Effector memory CD8-positive, alpha-beta T cell (primary cell): ENCODE data around the gene PTPRT.

Source experiments
- ATAC-seq: fragments of 150-1000 bp; cut with Tn5 transposase; replicated peaks from 2 replicates; pipeline ENCODE4 v1.10.0; 2021; ENCODE audit warnings: mild to moderate bottlenecking, moderate library complexity
- DNase-seq, 3 experiments: peaks; one replicate each; pipeline ENCODE4 v3.0.0; 2021
- H3K27ac Mint-ChIP-seq, 2 donors: one replicate each; pipeline ENCODE4 v1.8.0; 2022; ENCODE audit warnings: mild to moderate bottlenecking in 2 of 2, mixed read lengths in 2 of 2, moderate library complexity in 2 of 2
- H3K27me3 Mint-ChIP-seq, 2 donors: one replicate each; pipeline ENCODE4 v1.8.0; 2022; ENCODE audit warnings: mixed read lengths in 2 of 2
- H3K36me3 Mint-ChIP-seq: one replicate; pipeline ENCODE4 v1.8.0; 2022; ENCODE audit warnings: mild to moderate bottlenecking, moderate library complexity, mixed read lengths; ENCODE audit not compliant: insufficient read depth
- H3K4me1 Mint-ChIP-seq, 2 donors: one replicate each; pipeline ENCODE4 v1.8.0; 2022; ENCODE audit warnings: low read depth in 2 of 2, mixed read lengths in 2 of 2
- H3K4me3 Mint-ChIP-seq, 2 donors: one replicate each; pipeline ENCODE4 v1.8.0; 2022; ENCODE audit warnings: mild to moderate bottlenecking in 2 of 2, mixed read lengths in 2 of 2, moderate library complexity in 2 of 2
- H3K9me3 Mint-ChIP-seq, 2 donors: one replicate each; pipeline ENCODE4 v1.8.0; 2022; ENCODE audit warnings: mixed read lengths in 2 of 2

The PTPRT gene

DNA sequence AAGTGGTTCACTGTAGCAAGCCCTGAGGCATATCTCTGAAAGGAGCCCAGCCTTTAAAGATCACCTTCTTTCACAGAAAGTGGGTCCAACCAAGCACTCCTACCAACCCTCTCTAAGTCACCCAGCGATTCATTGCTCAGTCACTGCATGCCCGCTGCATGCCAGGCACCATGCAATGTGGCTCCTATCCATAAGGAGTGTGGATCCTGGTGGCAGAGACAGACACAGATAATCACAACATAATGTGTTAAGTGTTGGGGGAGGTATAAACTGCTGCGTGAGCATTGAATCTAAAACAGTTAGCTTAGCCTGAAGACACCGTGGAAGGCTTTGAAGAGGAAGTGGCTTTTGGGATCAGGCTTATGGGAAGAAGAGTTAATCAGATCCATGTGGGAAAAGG is 659.5 kb downstream of the PTPRT start:
- DNase-seq: no peak
- Mint-ChIP-seq H3K27ac (no peak overlapping the region), H3K9me3 (peaks cover 0 to 4% of the 10 kb centered on the region in 2 donors), H3K36me3 (no peaks in the 10 kb centered on the region), H3K27me3 (no peaks in the 10 kb centered on the region), H3K4me1 (no peaks in the 10 kb centered on the region), H3K4me3 (no peak overlapping the region)
- ATAC-seq: no peak

DNA sequence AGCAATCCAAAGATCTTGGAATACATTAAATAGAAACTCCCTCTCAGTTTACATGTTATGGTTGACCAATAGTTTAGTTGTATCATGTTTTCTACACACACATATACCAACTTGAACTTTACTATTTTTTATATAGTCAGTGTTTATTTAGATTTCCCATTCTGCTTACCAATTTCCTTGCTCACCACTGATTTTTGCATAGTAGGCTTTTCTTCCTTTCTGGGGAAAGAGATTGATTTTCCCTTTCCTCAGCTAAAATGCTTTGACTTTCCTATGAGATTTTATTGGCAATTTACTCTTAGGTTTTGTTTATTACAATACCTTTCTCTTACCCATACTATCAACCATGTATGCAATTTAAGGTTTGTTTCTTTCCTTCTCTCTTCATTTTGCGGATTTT is 665.6 kb downstream of the PTPRT start:
- no peak for DNase-seq
- Mint-ChIP-seq H3K27me3 (no peaks in the 10 kb centered on the region), H3K4me1 (no peaks in the 10 kb centered on the region), H3K27ac (no peak overlapping the region), H3K4me3 (no peak overlapping the region), H3K9me3 (peaks cover 5 to 17% of the 10 kb centered on the region in 2 donors), H3K36me3 (no peaks in the 10 kb centered on the region)
- ATAC-seq: no peak

DNA sequence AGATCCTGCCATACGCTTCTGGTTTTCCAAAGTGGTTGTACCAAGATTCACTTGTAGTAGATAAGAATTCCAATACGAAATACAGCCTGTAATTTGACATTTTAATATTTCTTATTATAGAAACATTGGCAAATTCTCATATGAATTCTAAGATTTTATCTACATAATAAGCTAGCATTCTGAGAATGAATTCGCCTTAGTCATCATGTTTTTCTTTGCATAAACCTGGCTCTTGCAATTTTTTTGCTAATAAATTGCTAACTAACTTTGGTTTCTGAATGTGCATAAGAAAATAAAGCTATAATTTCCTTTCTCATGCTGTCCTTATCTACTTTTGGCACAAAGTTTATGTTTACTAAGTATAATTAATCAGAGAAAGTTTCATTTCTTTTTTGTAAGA is 673.0 kb downstream of the PTPRT start:
- H3K4me1 Mint-ChIP-seq: no peaks in the 10 kb centered on the region
- H3K27me3 Mint-ChIP-seq: no peaks in the 10 kb centered on the region
- no peak overlapping the region for H3K4me3 Mint-ChIP-seq
- H3K9me3 Mint-ChIP-seq: peaks cover 0 to 3% of the 10 kb centered on the region in 2 donors
- no peaks in the 10 kb centered on the region for H3K36me3 Mint-ChIP-seq
- ATAC-seq (no peak), DNase-seq (no peak)
- no peak overlapping the region for H3K27ac Mint-ChIP-seq

DNA sequence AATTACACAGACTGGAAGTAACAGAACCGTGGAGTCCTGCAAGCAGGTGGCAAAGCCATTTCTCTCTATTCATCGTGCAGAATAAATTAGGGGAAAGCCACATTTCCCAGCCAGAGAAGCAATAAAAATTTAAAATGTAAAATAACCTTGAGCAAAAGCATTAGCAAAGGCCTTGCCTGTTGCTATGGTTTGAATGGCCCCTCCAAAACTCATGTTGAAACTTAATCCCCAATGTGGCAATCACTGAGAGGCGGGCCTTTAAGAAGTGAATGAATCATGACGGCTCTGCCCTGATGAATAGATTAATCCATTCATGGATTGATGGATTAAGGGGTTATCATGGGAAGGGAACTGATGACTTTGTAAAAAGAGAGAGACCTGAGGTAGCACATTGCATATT is 679.0 kb downstream of the PTPRT start:
- H3K27me3 Mint-ChIP-seq: no peaks in the 10 kb centered on the region
- no peak for DNase-seq
- no peak overlapping the region for H3K27ac Mint-ChIP-seq
- H3K36me3 Mint-ChIP-seq: no peaks in the 10 kb centered on the region
- no peaks in the 10 kb centered on the region for H3K4me1 Mint-ChIP-seq
- peaks cover 0 to 5% of the 10 kb centered on the region in 2 donors for H3K9me3 Mint-ChIP-seq
- no peak for ATAC-seq
- no peak overlapping the region for H3K4me3 Mint-ChIP-seq

DNA sequence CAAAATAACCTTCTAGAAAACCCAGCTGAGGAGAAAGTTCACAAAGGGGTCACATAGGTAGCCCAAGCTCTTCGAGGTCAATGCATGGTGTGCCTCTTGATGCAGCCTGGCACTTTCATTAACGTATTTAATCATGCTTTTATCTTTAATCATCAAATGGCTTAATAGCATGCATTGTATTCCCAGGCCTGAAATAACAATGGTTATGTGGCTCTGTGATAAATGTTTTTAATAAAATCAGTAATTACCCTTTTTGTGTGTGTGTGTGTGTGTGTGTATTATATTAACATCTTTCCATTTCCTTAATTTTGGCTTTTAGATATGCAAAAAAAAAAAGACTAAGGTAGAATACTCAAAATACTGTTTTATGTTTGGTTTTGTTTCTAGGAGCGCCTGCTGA is 681.8 kb downstream of the PTPRT start:
- Mint-ChIP-seq H3K27ac (no peak overlapping the region), H3K4me3 (no peak overlapping the region), H3K27me3 (no peaks in the 10 kb centered on the region), H3K4me1 (no peaks in the 10 kb centered on the region), H3K36me3 (no peaks in the 10 kb centered on the region), H3K9me3 (peaks cover 0 to 5% of the 10 kb centered on the region in 2 donors)
- DNase-seq (no peak), ATAC-seq (no peak)

DNA sequence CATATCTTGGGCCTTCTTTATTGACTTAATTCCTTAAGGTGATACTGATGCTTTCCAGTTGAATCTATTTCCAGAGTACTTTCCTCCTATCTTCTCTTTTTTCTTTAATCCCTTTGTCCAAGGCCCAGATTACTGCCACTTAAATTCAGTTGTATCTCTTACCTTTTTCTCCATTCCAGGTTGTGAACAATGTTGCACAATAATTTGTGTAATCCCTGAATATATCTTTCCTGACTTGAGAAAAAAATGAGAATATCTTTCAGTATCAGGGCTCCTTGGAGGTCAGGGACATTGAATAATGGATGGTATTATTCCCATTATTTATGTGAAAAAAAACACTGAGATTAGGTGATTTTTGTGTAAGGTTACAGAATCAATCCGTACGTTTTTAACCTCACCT is 683.3 kb downstream of the PTPRT start:
- peaks cover 0 to 5% of the 10 kb centered on the region in 2 donors for H3K9me3 Mint-ChIP-seq
- no peaks in the 10 kb centered on the region for H3K4me1 Mint-ChIP-seq
- no peaks in the 10 kb centered on the region for H3K36me3 Mint-ChIP-seq

GRCh38 chr20:42502591-42502990 is 687.1 kb downstream of the PTPRT start:
- no peaks in the 10 kb centered on the region for H3K36me3 Mint-ChIP-seq
- no peak for ATAC-seq
- peaks cover 1 to 8% of the 10 kb centered on the region in 2 donors for H3K9me3 Mint-ChIP-seq
- H3K4me3 Mint-ChIP-seq: no peak overlapping the region
- no peaks in the 10 kb centered on the region for H3K27me3 Mint-ChIP-seq
- no peaks in the 10 kb centered on the region for H3K4me1 Mint-ChIP-seq
- no peak overlapping the region for H3K27ac Mint-ChIP-seq
- no peak for DNase-seq

More for the DNA sequence above, 683.3 kb downstream of the PTPRT start:
- Mint-ChIP-seq H3K27ac (no peak overlapping the region), H3K4me3 (no peak overlapping the region), H3K27me3 (no peaks in the 10 kb centered on the region)
- ATAC-seq: no peak
- no peak for DNase-seq

DNA sequence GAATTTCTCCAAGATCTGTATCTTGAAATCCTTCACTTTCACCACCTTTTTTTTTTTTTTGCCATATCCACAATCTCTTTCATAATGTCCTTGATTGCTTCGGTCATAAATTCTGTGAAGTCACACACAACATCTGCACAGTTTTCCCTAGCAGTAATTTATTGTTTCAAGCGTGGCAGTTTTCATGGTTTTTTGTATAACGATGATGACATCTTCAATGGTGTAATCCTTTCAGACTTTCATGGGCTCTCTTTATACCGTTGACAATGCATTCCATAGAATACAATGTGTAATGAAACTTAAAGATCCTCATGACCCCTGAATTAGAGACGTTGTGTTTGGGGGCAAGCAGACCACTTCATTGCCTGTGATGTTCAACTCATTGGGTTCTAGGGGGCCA is 693.1 kb downstream of the PTPRT start:
- H3K36me3 Mint-ChIP-seq: peaks cover 3% of the 10 kb centered on the region
- peaks cover 4 to 15% of the 10 kb centered on the region in 2 donors for H3K9me3 Mint-ChIP-seq
- H3K27me3 Mint-ChIP-seq: no peaks in the 10 kb centered on the region
- DNase-seq (no peak), ATAC-seq (no peak)
- no peak overlapping the region for H3K4me3 Mint-ChIP-seq
- no peak overlapping the region for H3K27ac Mint-ChIP-seq
- no peaks in the 10 kb centered on the region for H3K4me1 Mint-ChIP-seq

GRCh38 chr20:42494290-42494689 is 695.4 kb downstream of the PTPRT start:
- Mint-ChIP-seq H3K4me1 (no peaks in the 10 kb centered on the region), H3K36me3 (peaks cover 3% of the 10 kb centered on the region), H3K4me3 (no peak overlapping the region), H3K27me3 (no peaks in the 10 kb centered on the region), H3K27ac (no peak overlapping the region), H3K9me3 (peaks cover 4 to 15% of the 10 kb centered on the region in 2 donors)
- ATAC-seq (no peak), DNase-seq (no peak)

DNA sequence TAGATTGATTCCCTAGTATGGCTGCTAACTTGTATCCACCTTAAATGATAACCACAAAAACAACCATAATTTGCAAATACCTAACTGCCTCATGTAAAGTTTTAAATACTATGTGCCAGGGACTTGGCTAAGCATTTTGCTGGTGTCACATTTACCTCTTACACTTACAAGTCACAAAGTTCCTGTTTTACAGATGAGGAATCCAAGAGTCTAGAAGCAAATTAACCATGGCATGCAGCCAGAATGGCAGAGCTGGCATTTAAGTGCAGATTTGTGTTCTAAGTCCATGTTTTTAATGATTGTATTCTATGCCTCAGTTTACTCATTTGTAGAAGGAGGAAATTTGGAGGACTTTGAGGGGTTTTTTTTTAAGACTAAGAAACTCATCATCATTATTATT is 696.7 kb downstream of the PTPRT start:
- DNase-seq (no peak), ATAC-seq (no peak)
- Mint-ChIP-seq H3K9me3 (peaks cover 5 to 7% of the 10 kb centered on the region in 2 donors), H3K4me1 (no peaks in the 10 kb centered on the region), H3K36me3 (peaks cover 3% of the 10 kb centered on the region), H3K4me3 (no peak overlapping the region), H3K27me3 (no peaks in the 10 kb centered on the region), H3K27ac (no peak overlapping the region)

GRCh38 chr20:42492290-42492689 is 697.4 kb downstream of the PTPRT start:
- ATAC-seq (no peak), DNase-seq (no peak)
- Mint-ChIP-seq H3K4me3 (no peak overlapping the region), H3K36me3 (peaks cover 3% of the 10 kb centered on the region), H3K9me3 (peaks cover 7 to 10% of the 10 kb centered on the region in 2 donors), H3K27ac (no peak overlapping the region), H3K27me3 (no peaks in the 10 kb centered on the region), H3K4me1 (no peaks in the 10 kb centered on the region)

DNA sequence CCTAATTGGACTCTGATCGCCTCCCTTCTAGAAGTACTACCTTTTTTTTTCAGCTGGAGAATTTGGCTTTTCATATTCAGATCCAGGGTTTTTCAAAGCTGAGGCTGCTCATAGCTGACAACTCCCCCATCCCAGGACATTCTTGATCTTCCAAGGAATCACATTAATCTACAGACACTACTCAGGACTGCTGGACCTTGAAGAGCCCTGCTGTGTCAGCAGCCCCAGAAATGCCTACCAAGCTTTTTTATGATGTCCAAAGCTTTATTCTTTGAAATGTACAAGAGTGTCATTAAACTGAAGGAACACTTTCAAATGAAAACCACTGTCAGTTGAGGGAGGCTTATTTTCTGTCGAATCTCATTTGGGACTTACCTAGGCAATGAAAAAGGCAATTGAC is 704.1 kb downstream of the PTPRT start:
- H3K4me3 Mint-ChIP-seq: no peak overlapping the region
- ATAC-seq (no peak), DNase-seq (no peak)
- H3K27ac Mint-ChIP-seq: no peak overlapping the region
- H3K4me1 Mint-ChIP-seq: no peaks in the 10 kb centered on the region
- H3K36me3 Mint-ChIP-seq: no peaks in the 10 kb centered on the region
- H3K9me3 Mint-ChIP-seq: peaks cover 0 to 9% of the 10 kb centered on the region in 2 donors
- no peaks in the 10 kb centered on the region for H3K27me3 Mint-ChIP-seq

GRCh38 chr20:42484790-42485375 is 704.8 kb downstream of the PTPRT start:
- DNase-seq: no peak
- Mint-ChIP-seq H3K9me3 (peaks cover 0 to 9% of the 10 kb centered on the region in 2 donors), H3K27ac (no peak overlapping the region), H3K4me1 (no peaks in the 10 kb centered on the region), H3K36me3 (no peaks in the 10 kb centered on the region), H3K27me3 (no peaks in the 10 kb centered on the region), H3K4me3 (no peak overlapping the region)
- no peak for ATAC-seq

GRCh38 chr20:42484335-42484734 is 705.4 kb downstream of the PTPRT start:
- ATAC-seq (no peak), DNase-seq (no peak)
- Mint-ChIP-seq H3K27me3 (no peaks in the 10 kb centered on the region), H3K4me1 (no peaks in the 10 kb centered on the region), H3K36me3 (no peaks in the 10 kb centered on the region), H3K9me3 (peaks cover 0 to 9% of the 10 kb centered on the region in 2 donors), H3K4me3 (no peak overlapping the region), H3K27ac (no peak overlapping the region)
